Spleen (tissue), 7 donors: ENCODE measurements around the gene NUP107.

Source experiments
- POLR2A ChIP-seq, 3 donors: fragments of 450-650 bp; IDR thresholded peaks; one replicate each; pipeline ENCODE4 v1.5.1; 2017; ENCODE audit warnings: antibody characterized with exemption in 3 of 3, mild to moderate bottlenecking in 1 of 3
- TF ChIP-seq, protein P1 (sequence below), 11 experiments: fragments of 200-600 bp in 7 of 11; fragments of 450-650 bp in 4 of 11; sonication (generic) in 4 of 11; IDR thresholded peaks in 8 of 11; conservative IDR thresholded peaks in 3 of 11; 1 replicate in 7 of 11; 2 replicates in 4 of 11; pipeline versions ENCODE4 v1.4.0 to v1.8.0; 2016 to 2021; ENCODE audit warnings: antibody characterized with exemption in 11 of 11, inconsistent platforms in 4 of 11, mild to moderate bottlenecking in 1 of 11
- donor health status: DM: no; HTN: no; CAD: no; lungs with moderate emphysema.
- donor health status: DM: no; HTN: no; CAD: no.
- donor health status: DM: no; HTN: no; CAD: no.

DNA sequence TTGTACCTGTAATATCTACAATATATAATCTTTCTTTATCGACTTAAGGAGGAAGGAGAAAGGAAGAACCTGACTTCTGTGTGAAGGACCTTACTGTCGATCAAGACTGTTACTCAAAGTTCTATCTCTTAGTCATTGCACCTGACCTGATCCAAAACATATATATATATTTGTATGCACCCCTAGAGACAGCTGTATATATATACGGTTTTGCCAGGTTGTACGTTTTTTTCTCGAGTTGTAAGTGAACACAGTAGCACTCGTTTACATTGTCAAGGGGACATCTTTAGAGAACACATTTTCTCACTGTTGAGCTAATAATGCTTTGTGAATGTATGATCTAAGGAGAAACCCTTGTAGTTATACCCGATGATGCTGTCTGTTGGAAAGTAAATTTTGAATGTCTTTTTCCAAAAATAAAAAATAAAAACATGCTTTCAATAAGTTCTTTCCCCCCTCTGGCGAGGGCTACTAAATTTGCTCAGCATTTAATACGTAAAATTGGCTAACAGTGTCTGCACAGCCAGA, 58.7 kb downstream of the NUP107 start:
- TF ChIP-seq, protein P1, sequence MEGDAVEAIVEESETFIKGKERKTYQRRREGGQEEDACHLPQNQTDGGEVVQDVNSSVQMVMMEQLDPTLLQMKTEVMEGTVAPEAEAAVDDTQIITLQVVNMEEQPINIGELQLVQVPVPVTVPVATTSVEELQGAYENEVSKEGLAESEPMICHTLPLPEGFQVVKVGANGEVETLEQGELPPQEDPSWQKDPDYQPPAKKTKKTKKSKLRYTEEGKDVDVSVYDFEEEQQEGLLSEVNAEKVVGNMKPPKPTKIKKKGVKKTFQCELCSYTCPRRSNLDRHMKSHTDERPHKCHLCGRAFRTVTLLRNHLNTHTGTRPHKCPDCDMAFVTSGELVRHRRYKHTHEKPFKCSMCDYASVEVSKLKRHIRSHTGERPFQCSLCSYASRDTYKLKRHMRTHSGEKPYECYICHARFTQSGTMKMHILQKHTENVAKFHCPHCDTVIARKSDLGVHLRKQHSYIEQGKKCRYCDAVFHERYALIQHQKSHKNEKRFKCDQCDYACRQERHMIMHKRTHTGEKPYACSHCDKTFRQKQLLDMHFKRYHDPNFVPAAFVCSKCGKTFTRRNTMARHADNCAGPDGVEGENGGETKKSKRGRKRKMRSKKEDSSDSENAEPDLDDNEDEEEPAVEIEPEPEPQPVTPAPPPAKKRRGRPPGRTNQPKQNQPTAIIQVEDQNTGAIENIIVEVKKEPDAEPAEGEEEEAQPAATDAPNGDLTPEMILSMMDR (IDR thresholded peaks at IDR 0.05 in 8 of 11, conservative IDR thresholded peaks at IDR 0.05 in 3 of 11), result no peak
- no peak for TF ChIP-seq POLR2A (IDR thresholded peaks at IDR 0.05)
